Mammary epithelial cell (primary cell): Measurements from ENCODE around the gene KRIT1.

Experiments
- EZH2 ChIP-seq: IDR thresholded peaks from 2 replicates; pipeline ENCODE4 v1.6.1; 2012; ENCODE audit warnings: low read length, inconsistent platforms, borderline replicate concordance
- TF ChIP-seq, protein P1 (sequence below), 2 donors: IDR thresholded peaks in 1 of 2; conservative IDR thresholded peaks in 1 of 2; 2 replicates each; pipeline ENCODE4 v1.5.1; 2011 to 2012; ENCODE audit warnings: inconsistent platforms in 2 of 2, low read length in 2 of 2, mild to moderate bottlenecking in 2 of 2, control low read depth in 1 of 2, low read depth in 1 of 2; ENCODE audit not compliant: insufficient read depth in 1 of 2; ENCODE audit errors: extremely low read depth in 1 of 2

DNA sequence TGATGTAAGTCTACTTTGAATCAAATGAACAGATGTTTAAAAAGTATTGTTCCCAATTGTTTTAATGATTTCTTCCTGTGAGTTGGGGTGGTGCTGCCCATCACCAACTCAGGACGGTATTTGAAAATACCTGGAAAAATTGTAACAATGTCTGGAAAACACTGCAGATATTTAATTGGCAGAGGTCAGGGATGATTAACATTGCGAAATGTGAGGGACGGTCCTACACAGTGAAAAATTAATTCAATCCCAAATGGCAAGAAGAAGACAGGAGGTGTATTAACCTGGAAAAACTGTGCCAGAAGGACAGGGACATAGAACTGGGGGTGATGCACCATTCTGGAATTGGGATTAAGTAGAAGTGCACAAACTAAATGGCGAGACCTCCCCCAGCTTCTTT is 29.6 kb upstream of the KRIT1 start:
- TF ChIP-seq, protein P1, sequence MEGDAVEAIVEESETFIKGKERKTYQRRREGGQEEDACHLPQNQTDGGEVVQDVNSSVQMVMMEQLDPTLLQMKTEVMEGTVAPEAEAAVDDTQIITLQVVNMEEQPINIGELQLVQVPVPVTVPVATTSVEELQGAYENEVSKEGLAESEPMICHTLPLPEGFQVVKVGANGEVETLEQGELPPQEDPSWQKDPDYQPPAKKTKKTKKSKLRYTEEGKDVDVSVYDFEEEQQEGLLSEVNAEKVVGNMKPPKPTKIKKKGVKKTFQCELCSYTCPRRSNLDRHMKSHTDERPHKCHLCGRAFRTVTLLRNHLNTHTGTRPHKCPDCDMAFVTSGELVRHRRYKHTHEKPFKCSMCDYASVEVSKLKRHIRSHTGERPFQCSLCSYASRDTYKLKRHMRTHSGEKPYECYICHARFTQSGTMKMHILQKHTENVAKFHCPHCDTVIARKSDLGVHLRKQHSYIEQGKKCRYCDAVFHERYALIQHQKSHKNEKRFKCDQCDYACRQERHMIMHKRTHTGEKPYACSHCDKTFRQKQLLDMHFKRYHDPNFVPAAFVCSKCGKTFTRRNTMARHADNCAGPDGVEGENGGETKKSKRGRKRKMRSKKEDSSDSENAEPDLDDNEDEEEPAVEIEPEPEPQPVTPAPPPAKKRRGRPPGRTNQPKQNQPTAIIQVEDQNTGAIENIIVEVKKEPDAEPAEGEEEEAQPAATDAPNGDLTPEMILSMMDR (conservative IDR thresholded peaks at IDR 0.05 in 1 of 2, IDR thresholded peaks at IDR 0.05 in 1 of 2; ENCODE audit: extremely low read depth in 1 of 2, insufficient read depth in 1 of 2, low read depth in 1 of 2, low read length in 2 of 2) = no peak
- TF ChIP-seq EZH2 = no peak
